Activated CD4-positive, alpha-beta T cell treated with anti-CD3 and anti-CD28 coated beads, Interleukin-2, amount 50 U/mL, for 16 hours (primary cell): Measurements from ENCODE around the gene KRTAP4-1.
"Not testable (repeated sequence)": the region's sequence is repeated elsewhere in the genome, so short reads cannot be mapped to it uniquely, and the experiment has no call there.

Experiments used
- DNase-seq: peaks from one replicate; pipeline ENCODE4 v3.0.0-alpha.2; 2020

The KRTAP4-1 gene

DNA sequence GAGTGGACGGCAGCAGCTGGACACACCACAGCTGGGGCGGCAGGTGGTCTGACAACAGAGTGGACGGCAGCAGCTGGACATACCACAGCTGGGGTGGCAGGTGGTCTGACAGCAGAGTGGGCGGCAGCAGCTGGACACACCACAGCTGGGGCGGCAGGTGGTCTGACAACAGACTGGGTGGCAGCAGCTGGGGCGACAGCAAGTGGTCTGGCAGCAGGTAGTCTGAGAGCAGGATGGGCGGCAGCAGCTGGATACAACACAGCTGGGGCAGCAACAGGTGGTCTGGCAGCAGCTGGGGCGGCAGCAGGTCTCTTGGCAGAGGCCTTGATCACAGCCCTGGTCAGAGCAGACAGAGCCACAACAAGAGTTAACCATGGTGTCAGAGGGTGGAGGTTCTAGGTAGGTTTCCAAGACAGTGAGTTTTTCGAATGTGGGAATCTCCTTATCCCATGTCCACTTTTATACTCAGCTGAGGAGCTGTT is at the start of gene KRTAP4-1:
Gene KRTAP4-1 (minus strand): TSS at position 432 of the 482 bp plus-strand sequence. CDS start 57 bp downstream, at position 375.
- no peak for DNase-seq

- not testable (repeated sequence) for DNase-seq
Observed at GRCh38 chr17:41232399-41233105, 47.8 kb upstream of the KRTAP4-1 start, which contains the start of gene KRTAP9-3. TSS of gene KRTAP9-3 (plus strand) at chr17:41232449. CDS start at chr17:41232502, 53 bp downstream.

- DNase-seq: no peak
Observed at GRCh38 chr17:41231731-41232130, 47.0 kb upstream of the KRTAP4-1 start.

DNA sequence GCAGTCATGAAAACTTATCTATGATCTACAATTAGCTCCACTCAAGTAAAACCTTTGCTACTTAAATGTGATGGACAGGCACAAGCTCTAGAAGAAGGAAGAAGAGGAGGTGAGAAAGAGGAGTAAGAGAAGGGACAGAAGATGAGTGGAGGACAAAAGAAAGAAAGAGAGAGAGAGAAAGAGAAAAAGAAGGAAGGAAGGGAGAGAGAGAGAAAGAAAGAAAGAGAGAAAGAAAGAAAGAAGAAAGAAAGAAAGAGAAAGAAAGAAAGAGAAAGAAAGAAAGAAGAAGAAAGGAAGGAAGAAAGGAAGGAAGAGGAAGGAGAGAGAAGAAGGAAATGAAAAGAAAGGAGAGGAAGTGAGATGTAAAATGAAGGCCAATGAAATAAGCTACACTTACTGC is 45.4 kb upstream of the KRTAP4-1 start:
- no peak for DNase-seq

- not testable (repeated sequence) for DNase-seq
Observed at GRCh38 chr17:41226598-41227095, 41.9 kb upstream of the KRTAP4-1 start, which contains the start of gene KRTAP9-2. TSS of gene KRTAP9-2 (plus strand) at chr17:41226648. CDS start at chr17:41226655, 7 bp downstream.

DNA sequence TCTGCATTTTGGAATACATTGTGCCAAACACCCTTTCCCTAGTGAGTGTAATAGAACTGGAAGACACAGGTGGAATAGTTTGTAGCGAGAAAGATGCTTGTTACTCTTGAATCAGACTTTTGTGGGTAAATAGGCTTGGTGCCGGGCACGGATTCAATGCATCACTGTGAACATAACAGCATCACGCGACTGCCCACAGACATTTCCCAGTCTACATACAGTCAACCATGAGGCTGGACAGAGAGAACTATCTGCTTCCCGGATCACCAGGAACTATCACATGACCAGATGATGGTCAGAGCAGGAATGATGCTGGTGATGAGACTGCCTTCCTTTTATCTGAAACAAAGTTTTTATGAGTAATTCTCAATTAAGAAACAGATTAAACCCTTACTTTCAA is 41.3 kb upstream of the KRTAP4-1 start:
- no peak for DNase-seq

- DNase-seq: no peak
Observed at GRCh38 chr17:41223821-41224220, 39.1 kb upstream of the KRTAP4-1 start.

- DNase-seq: no peak
Observed at GRCh38 chr17:41215681-41216080, 31.0 kb upstream of the KRTAP4-1 start.

DNA sequence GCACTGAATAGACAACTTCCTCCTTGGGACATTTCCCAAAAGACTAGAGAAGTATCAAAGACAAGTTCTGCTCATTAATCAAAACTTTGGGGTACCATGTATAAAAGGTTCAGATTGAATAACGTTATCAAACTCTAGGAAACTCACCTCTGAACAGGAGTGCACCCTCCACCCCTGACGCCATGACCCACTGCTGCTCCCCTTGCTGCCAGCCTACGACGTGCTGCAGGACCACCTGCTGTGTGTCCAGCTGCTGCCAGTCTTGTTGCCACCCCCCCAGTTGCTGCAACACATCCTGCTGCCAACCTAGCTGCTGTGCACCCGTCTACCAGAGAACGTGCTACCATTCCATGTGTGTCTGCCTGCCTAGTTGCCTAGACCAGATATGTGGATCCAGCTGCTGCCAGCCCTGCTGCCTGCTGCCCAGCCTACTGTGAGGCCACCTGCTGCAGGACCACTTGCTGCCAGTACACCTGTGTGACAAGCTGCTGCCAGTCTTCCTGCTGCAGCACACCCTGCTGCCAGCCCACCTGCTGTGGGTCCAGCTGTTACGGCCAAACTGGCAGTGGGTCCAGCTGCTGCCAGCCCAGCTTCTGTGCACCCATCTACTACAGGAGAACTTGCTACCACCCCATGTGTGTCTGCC is 27.9 kb upstream of the KRTAP4-1 start:
- no peak for DNase-seq

DNA sequence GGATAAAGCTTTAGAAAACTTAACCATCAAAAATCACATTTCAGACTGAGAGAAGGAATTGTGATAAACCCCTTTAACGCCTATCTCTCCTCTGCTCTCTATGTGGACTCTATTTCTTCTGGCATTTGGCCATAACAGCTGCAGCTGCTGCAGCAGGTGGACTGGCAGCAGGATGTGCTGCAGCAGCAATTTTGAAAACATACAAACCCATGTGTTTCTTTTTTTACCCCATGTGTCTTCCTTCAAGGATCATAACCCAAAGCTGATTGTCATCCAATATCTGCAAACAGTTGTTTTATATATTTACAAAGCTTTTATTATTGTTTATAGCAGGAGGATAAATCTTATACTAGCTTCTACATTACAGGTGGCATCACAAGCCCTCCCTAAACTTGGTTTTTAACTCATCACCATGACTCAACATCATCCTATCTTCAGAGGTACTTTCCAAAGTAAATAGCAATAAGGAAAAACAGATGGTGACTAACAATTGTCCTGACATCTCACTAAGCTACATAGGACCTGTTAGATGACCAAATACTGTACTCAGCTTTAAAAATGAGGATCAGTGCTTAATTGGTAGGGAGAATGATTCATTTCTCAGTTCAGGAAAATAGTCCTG is 27.2 kb upstream of the KRTAP4-1 start:
- DNase-seq: peak; percentile 1

- DNase-seq: no peak
Observed at GRCh38 chr17:41199421-41200078, 14.8 kb upstream of the KRTAP4-1 start.

DNA sequence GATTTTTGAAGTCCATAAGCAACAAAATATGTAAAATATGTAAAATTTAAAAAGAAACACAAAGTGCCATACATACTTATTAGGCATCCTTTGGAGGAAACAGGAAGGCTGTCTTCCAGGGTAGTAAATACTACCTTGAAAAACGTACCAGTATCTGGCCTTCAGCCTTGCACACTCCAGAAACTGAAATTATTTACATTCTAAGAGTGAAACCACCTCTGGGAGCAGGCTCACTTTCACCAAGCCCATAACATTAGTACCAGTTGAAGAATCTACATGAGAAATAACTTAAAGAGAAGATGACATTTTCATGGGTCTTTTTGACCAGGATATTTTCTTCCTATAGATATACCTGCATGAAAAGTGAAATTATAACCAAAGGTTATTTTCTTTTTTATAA is 11.4 kb upstream of the KRTAP4-1 start:
- no peak for DNase-seq

DNA sequence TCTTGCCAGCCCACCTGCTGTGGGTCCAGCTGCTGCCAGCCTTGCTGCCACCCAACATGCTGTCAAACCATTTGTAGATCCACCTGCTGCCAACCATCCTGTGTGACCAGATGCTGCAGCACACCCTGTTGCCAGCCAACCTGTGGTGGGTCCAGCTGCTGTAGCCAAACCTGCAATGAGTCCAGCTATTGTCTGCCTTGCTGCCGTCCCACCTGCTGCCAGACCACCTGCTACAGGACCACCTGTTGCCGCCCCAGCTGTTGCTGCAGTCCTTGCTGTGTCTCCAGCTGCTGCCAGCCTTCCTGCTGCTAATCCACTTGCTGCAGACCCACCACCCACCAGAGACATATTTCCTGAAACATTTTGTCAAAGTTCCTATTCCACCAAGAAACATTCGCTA is 5.6 kb upstream of the KRTAP4-1 start:
- no peak for DNase-seq

DNA sequence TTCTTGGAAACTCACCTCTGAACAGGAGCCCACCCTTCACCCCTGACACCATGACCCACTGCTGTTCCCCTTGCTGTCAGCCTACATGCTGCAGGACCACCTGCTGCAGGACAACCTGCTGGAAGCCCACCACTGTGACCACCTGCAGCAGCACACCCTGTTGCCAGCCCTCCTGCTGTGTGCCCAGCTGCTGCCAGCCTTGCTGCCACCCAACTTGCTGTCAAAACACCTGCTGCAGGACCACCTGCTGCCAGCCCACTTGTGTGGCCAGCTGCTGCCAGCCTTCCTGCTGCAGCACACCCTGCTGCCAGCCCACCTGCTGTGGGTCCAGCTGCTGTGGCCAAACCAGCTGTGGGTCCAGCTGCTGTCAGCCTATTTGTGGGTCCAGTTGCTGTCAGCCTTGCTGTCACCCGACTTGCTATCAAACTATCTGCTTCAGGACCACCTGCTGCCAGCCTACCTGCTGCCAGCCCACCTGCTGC is 5.2 kb upstream of the KRTAP4-1 start, which contains the start of gene KRTAP9-1:
Gene KRTAP9-1 (plus strand): TSS at position 51 of the 482 bp plus-strand sequence. CDS start 0 bp downstream, at position 51.
- DNase-seq: not testable (repeated sequence)

DNA sequence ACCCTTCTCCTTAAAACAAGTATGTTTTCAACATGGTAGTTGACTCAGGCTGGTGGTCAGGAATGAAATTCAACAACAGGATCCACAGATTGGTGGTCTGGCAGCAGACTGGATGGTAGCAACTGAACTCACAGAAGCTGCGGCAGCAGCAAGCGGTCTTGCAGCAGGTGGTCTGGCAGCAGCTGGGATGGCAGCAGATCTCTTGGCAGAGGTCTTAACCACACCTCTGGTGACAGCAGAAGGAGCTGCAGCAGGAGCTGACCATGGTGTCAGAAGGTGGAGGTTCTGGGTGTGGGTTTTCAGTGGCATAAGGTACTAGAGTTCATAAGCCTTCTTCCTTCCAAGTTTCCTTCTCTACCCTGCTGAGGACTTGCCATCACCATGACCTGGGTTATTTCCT is 2.2 kb upstream of the KRTAP4-1 start:
- DNase-seq: no peak

DNA sequence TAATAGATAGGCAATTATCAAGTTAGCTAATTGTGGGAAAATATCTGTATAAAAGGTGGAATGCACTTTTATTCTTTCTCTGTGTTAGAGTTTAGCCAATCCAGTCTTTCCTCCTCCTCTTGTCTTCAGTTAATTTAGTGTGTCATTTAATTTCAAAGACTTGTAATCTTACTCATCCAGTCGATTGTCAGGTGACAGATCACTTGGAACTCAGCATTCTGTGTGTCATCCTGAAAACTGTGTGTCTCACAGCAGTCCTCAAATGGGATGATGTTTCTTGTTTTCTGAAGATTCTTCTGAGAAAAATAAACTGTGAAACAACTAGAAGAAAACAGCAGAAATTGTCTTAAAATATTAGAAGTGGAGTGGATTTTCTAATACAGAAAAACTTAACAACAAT is 290 bp upstream of the KRTAP4-1 start:
- no peak for DNase-seq

- DNase-seq: no peak
Observed at GRCh38 chr17:41178843-41179616, 5.7 kb downstream of the KRTAP4-1 start.

- DNase-seq: no peak
Observed at GRCh38 chr17:41178341-41178740, 6.4 kb downstream of the KRTAP4-1 start.

- DNase-seq: no peak
Observed at GRCh38 chr17:41177727-41178271, 6.9 kb downstream of the KRTAP4-1 start, which contains the start of gene KRTAP4-2. TSS of gene KRTAP4-2 (minus strand) at chr17:41178221. CDS start at chr17:41178164, 57 bp downstream.

GRCh38 chr17:41176744-41177387 is 7.8 kb downstream of the KRTAP4-1 start:
- no peak for DNase-seq

- DNase-seq: no peak
Observed at GRCh38 chr17:41171886-41172285, 12.8 kb downstream of the KRTAP4-1 start.
